Activated CD4-positive, alpha-beta T cell treated with anti-CD3 and anti-CD28 coated beads, Interleukin-2, Interleukin-6, amounts not matched to agents 100 ng/mL and 50 ng/mL, durations not matched to agents 16 hours and 8 hours (primary cell): Measurements from ENCODE around the gene B3GNT8.

ENCODE experiments used
- DNase-seq: peaks from one replicate; pipeline ENCODE4 v3.0.0-alpha.2; 2020

Gene B3GNT8, protein sequence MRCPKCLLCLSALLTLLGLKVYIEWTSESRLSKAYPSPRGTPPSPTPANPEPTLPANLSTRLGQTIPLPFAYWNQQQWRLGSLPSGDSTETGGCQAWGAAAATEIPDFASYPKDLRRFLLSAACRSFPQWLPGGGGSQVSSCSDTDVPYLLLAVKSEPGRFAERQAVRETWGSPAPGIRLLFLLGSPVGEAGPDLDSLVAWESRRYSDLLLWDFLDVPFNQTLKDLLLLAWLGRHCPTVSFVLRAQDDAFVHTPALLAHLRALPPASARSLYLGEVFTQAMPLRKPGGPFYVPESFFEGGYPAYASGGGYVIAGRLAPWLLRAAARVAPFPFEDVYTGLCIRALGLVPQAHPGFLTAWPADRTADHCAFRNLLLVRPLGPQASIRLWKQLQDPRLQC

DNA sequence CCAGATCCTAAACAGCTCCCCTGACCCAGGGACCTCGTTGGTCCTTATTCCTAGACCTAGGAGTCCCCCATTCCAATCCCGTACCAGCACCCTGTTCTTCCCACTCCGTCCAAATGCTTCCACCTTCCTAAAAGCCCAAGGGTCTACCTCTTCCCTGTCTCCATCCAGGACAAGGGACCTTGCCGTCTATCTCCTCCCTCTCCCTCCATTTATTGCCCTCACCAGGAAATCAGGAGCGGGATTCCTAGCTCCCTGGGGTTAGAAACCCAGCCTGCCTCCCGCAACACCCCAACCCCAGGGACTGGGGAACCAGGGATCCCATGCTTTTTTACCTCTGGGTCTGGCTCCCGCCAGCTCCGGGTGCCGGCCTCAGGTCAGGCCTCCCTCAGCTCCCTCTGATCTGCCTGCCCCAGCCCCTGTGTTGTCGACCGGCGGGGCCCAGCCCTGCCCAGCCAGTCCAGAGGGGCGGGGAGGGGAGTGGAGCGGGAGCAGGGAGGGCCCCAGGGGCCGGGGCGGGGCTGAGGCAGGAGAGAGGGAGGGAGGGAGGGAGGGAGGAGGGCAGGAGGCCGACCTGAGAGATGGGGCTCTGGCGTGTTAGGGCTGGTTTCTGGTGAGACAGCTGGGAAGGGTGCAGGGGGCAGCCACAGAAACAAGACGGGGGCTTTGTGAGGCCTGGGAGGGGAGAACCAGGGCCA is at the start of gene B3GNT8:
Gene B3GNT8 (minus strand): TSS at position 423 of the 695 bp plus-strand sequence. CDS start 596 bp downstream, outside the sequence.
- peak; percentile 55 for DNase-seq

DNA sequence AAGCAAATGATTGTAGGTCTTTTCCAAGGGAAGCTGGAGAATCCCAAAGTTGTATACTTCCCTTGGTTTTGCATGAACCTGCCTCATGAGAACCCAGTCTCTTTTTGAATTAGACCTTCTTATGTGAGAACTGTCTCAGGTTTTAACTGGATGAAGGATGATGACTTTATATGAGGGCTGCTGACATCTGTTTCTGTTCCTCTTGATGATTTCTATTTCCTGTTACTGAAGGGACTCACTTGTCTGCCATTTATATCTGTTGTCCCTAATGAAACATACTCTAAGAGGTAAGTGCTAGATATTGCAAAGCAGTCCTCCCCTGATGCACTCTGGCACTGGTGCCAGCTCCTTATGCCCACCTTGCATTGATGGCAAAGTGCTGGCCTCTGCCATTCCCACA is 49.4 kb upstream of the B3GNT8 start:
- no peak for DNase-seq

DNA sequence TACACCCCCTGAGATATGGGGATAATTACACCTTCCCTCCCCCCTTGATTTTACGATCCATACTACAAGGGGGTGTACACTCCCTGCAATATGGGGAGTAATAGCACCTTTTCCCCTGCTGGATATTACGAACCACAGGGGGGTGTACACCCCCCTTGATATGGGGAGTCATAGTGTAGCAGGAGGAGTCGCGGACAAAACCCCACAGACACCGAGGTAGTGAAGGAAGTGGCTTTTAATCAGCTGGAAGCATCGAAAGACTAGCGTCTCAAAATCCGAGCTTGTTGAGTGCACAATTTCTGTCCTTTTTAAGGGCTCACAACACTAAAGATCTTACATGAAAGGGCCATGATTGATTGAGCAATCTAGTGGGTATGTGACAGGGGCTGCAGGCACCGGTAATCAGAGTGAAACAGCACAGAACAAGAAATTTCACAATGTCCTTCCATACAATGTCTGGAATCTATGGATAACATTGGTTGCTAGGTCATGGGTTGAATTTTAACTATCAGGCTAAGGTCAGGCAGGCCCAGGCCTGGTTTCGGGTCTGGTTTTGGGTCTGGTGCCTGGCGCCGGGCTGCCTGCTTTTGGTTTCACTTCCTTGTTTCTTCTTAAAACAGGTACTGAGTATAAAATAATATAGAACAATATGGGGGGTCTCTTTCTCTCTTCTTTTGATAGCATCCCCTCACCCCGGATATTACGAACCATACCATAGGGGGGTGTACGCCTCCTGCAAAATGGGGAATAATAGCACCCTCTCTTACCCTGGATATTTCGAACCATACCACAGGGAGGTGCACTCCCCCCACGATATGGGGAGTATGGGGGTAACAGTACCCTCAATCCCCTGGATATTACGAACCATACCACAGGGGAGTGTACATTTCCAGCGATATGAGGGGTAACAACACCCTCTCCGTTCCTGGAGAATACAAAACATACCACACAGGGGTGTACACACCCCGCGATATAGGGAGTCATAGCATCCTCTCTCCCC is 36.4 kb upstream of the B3GNT8 start:
- peak; percentile 13 for DNase-seq

DNA sequence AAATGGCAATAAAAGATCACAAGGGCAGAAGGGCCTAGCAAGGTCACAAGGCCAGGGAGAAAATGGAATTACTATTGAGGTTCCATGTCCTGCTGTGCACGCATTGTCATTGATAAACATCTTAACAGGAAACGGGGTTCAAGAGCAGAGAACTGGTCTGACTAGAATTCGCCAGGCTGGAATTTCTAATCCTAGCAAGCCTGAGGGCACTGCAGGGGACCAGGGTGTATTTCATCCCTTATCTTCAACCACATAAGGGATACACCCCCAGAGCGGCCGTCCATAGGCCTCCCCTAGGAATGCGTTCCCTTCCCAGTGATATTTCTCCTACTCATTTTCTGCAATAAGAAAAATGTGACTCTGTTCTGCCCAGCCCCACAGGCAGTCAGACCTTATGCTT is 35.3 kb upstream of the B3GNT8 start:
- no peak for DNase-seq

DNA sequence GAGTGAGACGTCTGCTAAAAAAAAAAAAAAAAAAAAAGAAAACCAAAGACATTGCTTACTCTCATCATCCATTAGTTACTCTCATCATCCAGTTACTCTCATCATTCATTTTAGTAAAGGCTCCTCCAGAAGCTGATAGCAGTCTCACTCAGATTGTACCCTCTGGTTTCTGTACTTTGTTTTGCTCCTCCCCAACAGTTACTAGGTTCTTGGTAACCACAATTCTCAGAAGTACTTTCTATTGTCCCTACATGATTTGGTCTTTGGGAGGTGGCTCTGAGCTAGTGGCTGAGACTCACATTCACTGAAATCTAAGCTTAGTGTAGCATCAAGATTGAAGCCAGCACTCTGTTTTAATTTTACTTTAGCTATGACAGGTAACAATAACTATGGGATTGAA is 30.1 kb upstream of the B3GNT8 start:
- DNase-seq, result peak; percentile 71

DNA sequence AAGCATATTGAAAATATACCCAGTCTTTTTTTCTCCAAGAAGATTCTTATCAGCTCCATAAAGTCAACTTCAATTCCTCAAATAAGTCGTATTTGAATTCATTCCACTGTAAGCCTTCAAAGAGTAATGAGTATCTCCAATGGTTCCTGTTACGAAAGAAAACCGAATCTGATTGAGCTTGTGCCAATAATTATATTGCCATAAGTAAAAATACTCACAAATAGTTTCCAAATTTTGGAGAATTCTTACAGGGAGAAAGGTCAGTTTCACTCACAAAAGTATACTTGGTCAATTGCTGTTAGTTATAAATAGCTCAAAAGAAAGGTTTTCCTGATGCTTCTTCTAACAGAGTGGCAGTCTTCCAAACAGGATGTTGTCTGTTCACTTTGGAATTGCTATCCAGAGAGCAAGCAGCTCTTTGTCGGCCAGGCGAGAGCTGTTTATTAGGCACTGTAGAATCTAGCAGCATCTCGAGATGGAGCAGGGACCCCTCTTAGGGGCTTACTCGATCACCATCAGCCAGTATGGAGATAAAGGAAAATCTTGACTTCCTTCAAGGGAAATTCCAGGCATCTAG is 29.3 kb upstream of the B3GNT8 start:
- no peak for DNase-seq

DNA sequence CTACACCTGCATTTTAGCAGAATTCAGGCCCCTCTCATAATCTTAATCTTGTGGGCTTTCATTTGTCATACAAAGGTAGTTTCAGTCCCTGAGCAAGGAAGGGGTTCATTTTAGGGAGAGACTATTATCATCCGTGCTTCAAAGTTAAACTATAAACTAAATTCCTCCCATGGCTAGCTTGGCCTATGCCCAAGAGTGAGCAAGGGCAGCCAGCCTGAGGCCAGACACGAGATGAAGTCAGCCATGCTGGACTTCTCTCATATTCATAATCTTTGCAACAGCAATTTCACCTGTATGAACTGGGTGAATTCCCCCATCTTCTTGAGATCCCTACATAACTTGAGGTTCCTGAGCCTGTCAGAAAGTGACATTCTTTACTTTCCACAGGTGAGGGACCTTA is 28.8 kb upstream of the B3GNT8 start:
- no peak for DNase-seq

DNA sequence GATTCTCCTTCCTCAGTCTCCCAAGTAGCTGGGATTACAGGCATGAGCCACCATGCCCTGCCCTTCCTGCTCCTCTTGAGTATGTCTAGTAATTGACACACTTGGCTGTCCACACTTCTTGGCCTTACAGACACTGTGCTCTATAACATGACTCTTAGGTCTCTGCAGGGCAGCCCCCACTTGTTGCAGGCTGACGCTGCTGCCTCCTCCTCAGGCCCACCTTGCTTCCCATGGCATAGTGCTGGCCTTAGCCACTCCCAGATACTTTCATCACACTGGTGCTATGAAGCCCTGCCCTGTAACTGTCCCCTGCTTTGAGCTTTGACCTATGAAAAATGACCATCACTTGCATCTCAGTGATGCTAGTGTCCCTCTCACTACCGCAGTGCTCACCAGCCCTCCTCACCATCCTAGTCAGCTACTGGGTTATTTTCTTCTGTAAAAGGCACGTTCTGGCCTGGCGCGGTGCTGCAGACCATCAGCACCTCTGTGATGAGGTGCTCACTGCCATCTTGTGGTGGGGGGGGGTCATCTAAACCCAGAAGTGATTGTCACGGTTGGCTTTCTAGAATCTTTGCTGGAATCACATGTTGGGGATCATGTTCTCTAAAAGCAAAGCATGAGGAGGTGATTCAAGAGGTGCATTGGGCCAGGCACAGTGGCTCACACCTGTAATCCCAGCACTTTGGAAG is 25.6 kb upstream of the B3GNT8 start:
- DNase-seq, result no peak

DNA sequence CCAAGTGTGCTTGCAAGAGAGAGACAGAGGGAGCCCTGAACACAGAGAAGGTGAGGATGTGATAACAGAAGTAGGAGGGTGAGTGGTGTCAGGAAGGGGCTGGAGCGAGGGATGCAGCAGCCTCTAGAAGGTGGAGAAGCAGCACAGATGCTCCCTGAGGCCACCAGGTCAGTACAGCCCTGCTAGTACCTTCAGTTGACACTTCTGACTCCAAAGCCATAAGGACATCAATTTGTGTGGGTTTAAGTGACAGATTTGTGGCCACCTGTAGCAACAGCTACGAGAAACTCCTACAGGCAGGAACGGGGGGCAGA is 22.6 kb upstream of the B3GNT8 start:
- DNase-seq, result no peak

DNA sequence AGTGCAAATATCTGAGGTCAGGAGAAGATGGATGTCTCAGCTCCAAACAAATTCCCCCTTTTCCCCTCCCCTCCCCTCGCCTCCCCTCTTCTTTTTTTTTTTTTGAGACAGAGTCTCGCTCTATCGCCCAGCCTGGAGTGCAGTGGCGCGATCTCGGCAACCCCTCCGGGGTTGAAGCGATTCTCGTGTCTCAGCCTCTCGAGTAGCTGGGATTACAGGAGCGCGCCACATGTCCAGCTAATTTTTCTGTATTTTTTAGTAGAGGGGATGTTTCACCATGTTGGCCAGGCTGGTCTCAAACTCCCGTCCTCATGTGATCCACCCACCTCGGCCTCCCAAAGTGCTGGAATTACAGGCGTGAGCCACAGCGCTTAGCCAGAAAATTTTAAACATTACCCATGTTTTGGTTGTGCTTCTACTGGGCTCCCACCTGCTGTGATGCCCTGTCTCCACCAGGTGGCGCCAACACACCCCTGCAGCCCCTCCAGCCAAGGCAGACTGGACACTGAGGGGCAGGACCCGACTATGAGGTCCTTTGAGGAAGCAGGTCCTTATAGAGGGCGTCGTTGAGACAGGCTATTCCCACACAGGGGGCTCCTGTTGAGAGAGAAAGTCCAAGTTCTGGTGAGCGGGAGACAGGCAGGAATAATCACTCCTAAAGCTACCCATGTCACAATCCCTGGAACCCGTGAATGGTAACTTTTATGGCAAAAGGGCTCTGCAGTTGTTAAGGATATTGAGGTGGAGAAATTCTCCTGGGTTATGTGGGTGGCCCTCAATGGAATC is 22.1 kb upstream of the B3GNT8 start:
- peak; percentile 82 for DNase-seq

DNA sequence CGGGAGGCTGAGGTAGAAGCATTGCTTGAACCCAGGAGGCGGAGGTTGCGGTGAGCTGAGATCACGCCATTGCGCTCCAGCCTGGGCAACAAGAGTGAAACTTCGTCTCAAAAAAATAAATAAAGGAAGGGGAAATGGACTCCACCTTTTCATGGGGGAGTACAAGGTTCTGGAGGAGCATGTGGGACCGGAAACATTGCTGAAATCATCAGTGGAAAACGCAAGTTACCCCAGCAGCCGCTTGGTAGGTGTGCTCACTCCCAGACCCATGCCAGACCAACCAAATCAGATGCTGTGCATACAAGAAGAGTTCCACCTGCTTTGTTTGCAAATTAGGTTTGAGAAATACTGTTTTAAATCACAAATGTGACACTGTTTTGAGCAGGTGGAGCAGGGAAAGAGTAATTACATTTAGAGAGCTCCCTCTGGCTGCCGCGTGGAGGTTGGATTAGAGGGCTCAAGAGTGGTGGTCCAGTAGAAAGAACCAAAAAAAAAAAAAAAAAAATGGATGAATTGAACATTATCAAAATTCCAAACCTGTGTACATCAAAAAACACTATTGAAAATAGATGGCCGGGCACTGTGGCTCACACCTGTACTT is 20.7 kb upstream of the B3GNT8 start:
- no peak for DNase-seq

DNA sequence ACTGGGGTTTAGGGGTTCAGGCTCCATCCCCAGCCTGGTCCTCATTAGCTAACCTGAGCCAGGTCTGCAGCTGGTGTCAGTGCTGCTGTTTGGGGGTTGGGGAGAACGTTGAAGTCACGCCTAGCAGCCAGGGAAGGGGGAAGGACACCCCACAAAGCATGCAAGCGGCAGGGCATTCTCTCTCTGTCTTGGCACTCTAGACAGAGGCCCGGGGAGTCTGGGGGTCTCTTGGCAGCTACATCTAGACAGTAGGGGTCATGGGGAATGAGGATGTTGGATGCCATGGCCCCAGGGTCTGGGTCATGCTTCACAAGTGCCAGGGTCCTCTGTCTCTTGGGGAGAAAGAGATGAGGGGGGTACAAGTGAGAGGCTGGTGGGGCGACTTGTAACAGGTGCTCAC is 18.4 kb upstream of the B3GNT8 start:
- DNase-seq, result no peak

DNA sequence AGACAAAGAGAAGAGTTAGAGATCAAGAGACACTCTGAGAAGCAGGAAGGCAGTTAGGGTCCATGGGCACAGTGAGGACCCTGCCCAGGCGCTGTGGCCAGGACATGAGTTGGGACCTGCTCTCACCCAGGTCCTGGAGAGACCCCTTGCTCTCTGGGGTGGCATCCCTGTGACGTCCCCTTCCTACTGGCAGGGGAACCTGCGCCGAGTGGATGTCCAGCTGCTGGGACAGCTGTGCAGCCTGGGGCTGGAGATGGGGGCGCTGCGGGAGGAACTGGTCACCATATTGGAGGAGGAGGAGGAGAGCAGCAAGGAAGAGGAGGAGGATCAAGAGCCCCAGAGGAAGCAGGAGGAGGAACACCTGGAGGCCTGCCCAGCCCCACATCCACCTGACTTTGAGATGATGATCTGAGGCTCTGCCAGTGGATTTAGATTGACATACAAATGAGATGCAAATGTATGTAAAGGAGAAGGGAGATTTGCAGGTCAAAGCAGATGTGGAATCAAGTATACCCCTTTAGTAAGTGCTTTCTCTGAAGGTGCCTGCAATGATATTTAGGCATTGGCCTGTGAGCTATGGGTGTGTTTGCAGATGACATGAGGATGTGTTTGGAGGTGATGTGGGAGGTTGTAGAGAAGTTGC is 16.8 kb upstream of the B3GNT8 start:
- DNase-seq, result no peak

DNA sequence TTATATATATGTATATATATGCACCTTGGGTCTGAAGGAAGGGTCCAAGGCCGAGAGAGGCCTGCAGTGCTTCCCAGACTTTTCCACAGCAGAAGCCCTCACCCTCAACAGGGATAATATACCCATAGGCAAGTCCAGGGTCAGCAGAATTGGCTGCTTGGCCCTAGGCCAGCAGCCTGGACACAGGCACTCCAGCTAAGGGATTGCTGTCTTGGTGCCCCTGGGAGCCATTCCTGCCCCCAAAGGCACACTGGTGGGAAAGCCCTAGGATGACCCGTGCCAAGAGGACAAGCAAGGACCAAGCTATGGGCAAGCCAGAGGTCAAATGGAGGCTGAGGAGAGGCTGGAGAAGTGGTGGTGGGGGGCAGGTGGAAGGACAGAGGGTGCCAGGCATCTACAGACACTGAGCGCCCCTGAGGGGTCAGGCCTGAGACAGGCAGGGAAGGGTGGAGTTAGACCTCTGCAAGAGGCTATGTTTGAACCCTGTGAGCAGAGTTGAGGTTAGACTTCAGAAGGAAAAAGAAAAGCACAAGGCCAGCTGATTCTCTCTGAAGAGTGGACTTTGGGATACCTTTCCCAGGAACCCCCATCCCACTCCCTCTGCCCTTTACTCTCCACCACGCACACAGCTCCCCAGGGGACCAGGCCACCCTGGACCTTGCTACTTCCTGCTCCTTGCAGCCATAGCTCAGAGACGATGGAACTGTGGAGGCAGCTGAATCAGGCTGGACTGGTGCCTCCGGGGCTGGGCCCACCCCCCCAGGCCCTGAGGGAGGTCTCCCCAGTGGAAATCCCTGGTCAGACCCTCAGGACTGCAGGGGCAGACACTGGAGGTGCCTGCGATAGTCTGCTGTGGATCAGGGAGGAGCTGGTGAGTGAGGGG is 15.5 kb upstream of the B3GNT8 start, which contains the start of gene ERICH4:
Gene ERICH4 (plus strand): TSS at position 684 of the 883 bp plus-strand sequence. CDS start 14 bp downstream, at position 698.
- DNase-seq, result no peak

DNA sequence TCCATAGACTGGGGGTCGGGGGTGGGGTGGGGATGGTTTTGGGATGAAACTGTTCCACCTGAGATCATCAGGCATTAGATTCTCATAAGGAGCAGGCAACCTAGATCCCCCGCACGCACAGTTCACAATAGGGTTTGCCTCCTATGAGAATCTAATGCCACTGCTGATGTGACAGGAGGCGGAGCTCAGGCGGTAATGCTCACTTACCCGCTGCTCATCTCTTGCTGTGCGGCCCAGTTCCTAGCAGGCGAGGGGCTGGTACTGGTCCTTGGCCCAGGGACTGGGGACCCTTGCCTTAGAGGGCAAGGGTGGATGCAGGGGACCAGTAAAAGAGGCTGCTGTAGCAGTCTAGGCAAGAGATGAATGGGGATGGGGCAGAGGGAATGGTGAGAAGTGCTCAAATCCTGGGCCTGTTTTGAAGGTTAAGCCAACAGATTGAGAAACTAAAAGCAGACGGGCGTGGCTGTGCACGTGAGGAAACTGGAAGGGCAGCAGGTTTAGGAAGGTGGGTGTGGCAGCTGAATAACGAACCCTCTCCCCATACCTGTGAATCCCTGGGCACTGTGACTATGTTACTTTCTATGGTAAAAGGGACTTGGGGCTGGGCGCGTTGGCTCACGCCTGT is 14.3 kb upstream of the B3GNT8 start:
- no peak for DNase-seq

DNA sequence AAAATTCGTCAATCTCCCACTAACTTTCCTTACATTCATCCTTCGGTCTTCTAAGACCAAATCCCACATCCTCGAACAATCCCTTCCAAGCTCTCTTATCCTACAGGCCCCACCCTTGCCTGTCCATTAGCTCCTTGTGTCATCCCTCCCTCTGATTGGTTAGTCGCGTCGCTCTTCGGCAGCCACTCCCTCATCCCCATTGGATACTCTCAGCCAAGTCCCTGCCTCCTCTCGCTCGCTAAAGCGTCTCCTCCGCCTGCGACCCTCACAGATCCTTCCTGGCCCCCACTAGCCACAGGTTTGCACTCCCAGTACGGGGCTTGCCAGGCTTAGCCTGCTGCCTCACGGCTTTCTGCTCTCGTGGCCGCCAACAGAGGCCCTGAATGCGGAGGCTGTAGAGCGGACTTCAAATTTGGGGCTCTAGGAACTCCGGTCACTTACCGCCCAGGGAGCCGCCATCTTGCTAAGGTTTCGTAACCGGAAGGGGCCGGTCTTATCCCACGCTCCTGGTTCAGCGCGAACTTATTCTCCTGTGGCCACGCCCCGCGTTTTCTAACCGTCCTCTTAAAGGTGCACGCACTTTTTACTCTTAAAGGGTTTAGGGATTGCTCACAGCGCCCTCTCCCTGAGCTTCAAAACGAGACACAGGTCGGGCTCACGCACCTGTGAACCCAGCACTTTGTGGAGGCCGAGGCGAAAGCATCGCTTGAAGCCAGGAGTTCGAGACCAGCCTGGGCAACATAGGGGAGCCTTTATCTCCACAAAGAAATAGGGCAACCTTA is 12.5 kb upstream of the B3GNT8 start, which contains the start of gene DMAC2:
Gene DMAC2 (minus strand): TSS at position 472 of the 782 bp plus-strand sequence. CDS start 13 bp downstream, at position 459.
- peak; percentile 97 for DNase-seq

DNA sequence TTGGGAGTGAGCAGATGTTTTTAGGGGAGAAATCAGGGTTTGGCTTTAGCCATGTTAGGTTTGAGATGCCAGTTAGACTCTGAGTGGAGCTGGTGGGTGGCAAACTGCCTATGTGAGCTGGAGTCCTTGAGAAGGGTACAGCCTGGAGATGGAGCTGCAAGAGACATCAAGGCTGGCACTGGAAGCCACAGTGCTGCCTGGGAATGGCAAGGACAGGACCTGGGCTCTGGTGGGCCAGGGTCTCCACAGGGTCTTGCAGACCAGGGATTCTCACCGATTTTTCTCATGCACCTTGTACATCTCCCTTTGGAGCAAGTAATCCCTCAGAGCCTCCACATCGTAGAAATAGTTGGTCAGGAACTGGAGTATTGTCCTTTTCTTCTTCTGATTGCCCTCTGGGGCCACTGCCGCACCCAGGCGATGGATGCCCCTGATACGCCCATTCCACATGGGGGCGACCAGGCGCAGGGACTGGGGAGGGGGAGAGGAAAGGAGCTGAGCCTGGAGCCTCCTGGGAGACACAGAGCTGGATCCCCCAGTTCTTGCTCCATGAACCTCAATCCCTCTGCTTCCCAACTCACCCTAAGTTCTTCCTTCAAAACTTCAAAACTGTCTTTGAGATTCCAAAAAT is 10.9 kb upstream of the B3GNT8 start:
- DNase-seq, result no peak

DNA sequence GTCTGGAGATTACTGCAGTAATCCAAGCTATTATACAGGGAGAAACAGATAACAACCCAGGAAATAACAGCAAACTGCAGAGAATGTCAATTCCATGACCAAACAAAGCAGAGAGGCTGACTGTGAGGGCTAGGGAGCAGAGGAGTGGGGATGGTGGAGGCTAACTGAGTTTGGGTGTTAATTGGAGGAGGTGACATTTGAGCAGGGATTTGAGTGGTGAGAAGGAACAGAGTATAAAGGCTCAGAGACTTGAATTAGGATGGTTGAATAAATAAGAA is 9.4 kb upstream of the B3GNT8 start:
- no peak for DNase-seq
